Measurements from ENCODE around the gene APOBEC3B.

DNA sequence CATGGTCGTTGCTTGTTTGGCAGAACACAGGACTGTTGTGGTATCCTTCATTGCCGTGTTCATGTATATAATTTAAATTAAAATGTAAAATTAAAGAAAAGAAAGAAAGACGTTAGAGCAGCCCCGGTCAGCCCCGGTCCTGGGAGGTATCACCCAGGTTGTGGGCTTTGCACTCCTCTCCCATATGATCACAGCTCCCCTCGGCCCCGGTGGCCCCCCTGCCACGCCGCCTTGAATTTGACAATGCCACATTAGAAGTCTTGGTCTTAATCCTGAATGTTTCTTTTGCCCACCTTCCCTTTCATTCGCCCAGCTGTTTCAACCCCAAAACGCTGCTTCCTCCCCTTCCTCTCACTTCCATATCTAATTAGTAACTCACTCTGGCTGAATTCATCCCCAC lies 13.3 kb upstream of the APOBEC3B start:
- TF ChIP-seq EZH2 (IDR thresholded peaks at IDR 0.05; ENCODE audit: insufficient read depth, poor library complexity, severe bottlenecking) (no peak), EZH2phosphoT487 (IDR thresholded peaks at IDR 0.05; ENCODE audit: insufficient read depth, low read depth) (no peak)

Data from GM23248 (cell line).